T-cell (primary cell): Measurements from ENCODE around the gene GALNT10. TPM values are rescaled to one million over a fixed set of nuclear protein-coding genes. Genes with fewer than 3 reads are reported as not detected.

ENCODE experiments used
- ATAC-seq, 4 experiments: fragments of 200-7000 bp in 3 of 4; fragments of 150-1000 bp in 1 of 4; cut with Tn5 transposase; replicated peaks in 1 of 4; 1 replicate in 3 of 4; 2 replicates in 1 of 4; pipeline ENCODE4 v1.10.0; 2021; ENCODE audit warnings: moderate library complexity in 3 of 4, mild to moderate bottlenecking in 2 of 4, moderate number of reproducible peaks in 1 of 4
- CTCF ChIA-PET, 2 donors: fragments of 300-600 bp; sonication (Branson Sonifier 250); formaldehyde crosslinking; loops; one replicate each; lab custom pipeline; 2022; ENCODE audit warnings: antibody characterized with exemption in 2 of 2; lab: Charles Lee
- POLR2A ChIA-PET, 2 donors: fragments of 300-600 bp; sonication (Branson Sonifier 250); formaldehyde crosslinking; loops; one replicate each; lab custom pipeline; 2022; ENCODE audit warnings: antibody characterized with exemption in 2 of 2; lab: Charles Lee
- DNase-seq, 35 experiments: peaks; one replicate each; pipeline versions ENCODE4 v3.0.0 to v3.0.0-alpha.2; 2013 to 2023
- H3K27ac ChIP-seq: one replicate; pipeline ENCODE4 v1.5.1; 2013; ENCODE audit warnings: low read length
- H3K27me3 ChIP-seq, 2 experiments: replicated peaks in 1 of 2; 1 replicate in 1 of 2; 2 replicates in 1 of 2; pipeline versions ENCODE4 v1.6.1 to v1.7.0; 2013; ENCODE audit warnings: low read length in 1 of 2, mixed read lengths in 1 of 2; ENCODE audit not compliant: control insufficient read depth in 2 of 2, insufficient read depth in 2 of 2; ENCODE audit errors: extremely low read depth in 1 of 2
- H3K36me3 ChIP-seq, 2 donors: 1 replicate in 1 of 2; 2 replicates in 1 of 2; pipeline versions ENCODE4 v1.6.1 to v1.7.0; 2013; ENCODE audit warnings: low read length in 1 of 2; ENCODE audit not compliant: control insufficient read depth in 2 of 2, insufficient read depth in 1 of 2; ENCODE audit errors: extremely low read depth in 1 of 2
- H3K4me1 ChIP-seq, 2 experiments: 1 replicate in 1 of 2; 2 replicates in 1 of 2; pipeline versions ENCODE4 v1.6.1 to v1.7.0; 2013; ENCODE audit warnings: low read length in 2 of 2, mixed read lengths in 1 of 2; ENCODE audit not compliant: insufficient read depth in 2 of 2, control insufficient read depth in 1 of 2; ENCODE audit errors: extremely low read depth in 1 of 2
- H3K4me3 ChIP-seq, 2 donors: 1 replicate in 1 of 2; 2 replicates in 1 of 2; pipeline versions ENCODE4 v1.5.1 to v1.7.0; 2013; ENCODE audit warnings: mild to moderate bottlenecking in 2 of 2, low read length in 1 of 2, moderate library complexity in 1 of 2; ENCODE audit not compliant: control insufficient read depth in 1 of 2; ENCODE audit errors: extremely low read depth in 1 of 2
- H3K9me3 ChIP-seq: 2 replicates; pipeline ENCODE4 v1.7.0; 2013
- H3K27ac Mint-ChIP-seq, 2 donors: one replicate each; pipeline ENCODE4 v1.8.0; 2020 to 2021; ENCODE audit warnings: mild to moderate bottlenecking in 2 of 2, mixed read lengths in 2 of 2
- H3K27me3 Mint-ChIP-seq, 2 donors: one replicate each; pipeline ENCODE4 v1.8.0; 2021 to 2022; ENCODE audit warnings: mixed read lengths in 2 of 2
- H3K36me3 Mint-ChIP-seq: one replicate; pipeline ENCODE4 v1.8.0; 2021; ENCODE audit warnings: mixed read lengths
- H3K4me1 Mint-ChIP-seq, 3 donors: one replicate each; pipeline ENCODE4 v1.8.0; 2020 to 2022; ENCODE audit warnings: mixed read lengths in 3 of 3, mild to moderate bottlenecking in 1 of 3
- H3K4me3 Mint-ChIP-seq, 3 donors: one replicate each; pipeline ENCODE4 v1.8.0; 2020 to 2022; ENCODE audit warnings: mild to moderate bottlenecking in 3 of 3, mixed read lengths in 3 of 3, moderate library complexity in 3 of 3
- H3K9me3 Mint-ChIP-seq, 3 donors: one replicate each; pipeline ENCODE4 v1.8.0; 2020 to 2022; ENCODE audit warnings: mixed read lengths in 3 of 3
- WGBS: methylation state at CpG from one replicate; pipeline ENCODE4 v1.1.5; 2013; ENCODE audit warnings: missing lambda C conversion rate; ENCODE audit not compliant: insufficient coverage; 5-methylcytosine and 5-hydroxymethylcytosine counted together
- total RNA-seq, 35 experiments: library from RNA in 6 of 35; stranded (reverse) in 6 of 35; fragments of 120-200 nt in 1 of 35; gene quantifications; one replicate each; pipeline versions ENCODE4 v1.2.1 to v1.2.4 and lab custom pipeline; 2013 to 2026

Gene GALNT10
- total RNA-seq, 5 donors from 2014 or later (not counting 1 experiment from before 2014, with no cell fraction given): 26.9 to 62.7 (median 40.8) TPM

- no peak for ATAC-seq
- Mint-ChIP-seq H3K4me3 (no peak overlapping the region), H3K36me3 (peaks cover 32% of the 10 kb centered on the region), H3K9me3 (no peaks in the 10 kb centered on the region), H3K4me1 (peaks cover 5 to 8% (median 5%) of the 10 kb centered on the region in 3 donors), H3K27ac (no peak overlapping the region), H3K27me3 (no peaks in the 10 kb centered on the region)
- no peaks in the 10 kb centered on the region for H3K27me3 ChIP-seq
- no peaks in the 10 kb centered on the region for H3K9me3 ChIP-seq
- peaks cover 0 to 3% of the 10 kb centered on the region in 2 donors for H3K36me3 ChIP-seq
- WGBS: 100% methylated on average over 2 of the region's 3 CpGs
- H3K27ac ChIP-seq: no peak overlapping the region
- H3K4me3 ChIP-seq: no peak overlapping the region
- CTCF ChIA-PET: no interaction called here
- no peaks in the 10 kb centered on the region for H3K4me1 ChIP-seq
- no peak for DNase-seq
- POLR2A ChIA-PET: no interaction called here
Measured at GRCh38 chr5:154351566-154351965, 161.0 kb downstream of the GALNT10 start.

GRCh38 chr5:154352960-154353548 lies 162.5 kb downstream of the GALNT10 start:
- Histone ChIP-seq H3K27ac (no peak overlapping the region), H3K27me3 (no peaks in the 10 kb centered on the region), H3K9me3 (no peaks in the 10 kb centered on the region), H3K4me1 (no peaks in the 10 kb centered on the region), H3K4me3 (no peak overlapping the region), H3K36me3 (peaks cover 0 to 3% of the 10 kb centered on the region in 2 donors)
- Mint-ChIP-seq H3K36me3 (peaks cover 37% of the 10 kb centered on the region), H3K4me1 (peaks cover 5 to 8% (median 5%) of the 10 kb centered on the region in 3 donors), H3K4me3 (no peak overlapping the region), H3K27me3 (no peaks in the 10 kb centered on the region), H3K9me3 (no peaks in the 10 kb centered on the region), H3K27ac (no peak overlapping the region)
- ATAC-seq (no peak), DNase-seq (no peak)
- 84% methylated on average over 5 of the region's 11 CpGs for whole genome bisulfite sequencing
- POLR2A ChIA-PET: no interaction called here
- CTCF ChIA-PET: no interaction called here

GRCh38 chr5:154355129-154355611 lies 164.6 kb downstream of the GALNT10 start:
- H3K4me1 Mint-ChIP-seq: peaks cover 5 to 8% (median 5%) of the 10 kb centered on the region in 3 donors
- ChIA-PET CTCF (interaction anchor here in 1 of 2 donors (0.5 kb wide), 1 partner anchor 217 kb away, joined by 5 read pairs; no protein-coding TSS in a partner anchor), POLR2A (no interaction called here)
- no peaks in the 10 kb centered on the region for H3K27me3 Mint-ChIP-seq
- Histone ChIP-seq H3K27ac (no peak overlapping the region), H3K4me1 (no peaks in the 10 kb centered on the region), H3K36me3 (peaks cover 0 to 3% of the 10 kb centered on the region in 2 donors), H3K9me3 (no peaks in the 10 kb centered on the region), H3K4me3 (no peak overlapping the region), H3K27me3 (no peaks in the 10 kb centered on the region)
- no peak overlapping the region for H3K27ac Mint-ChIP-seq
- no peak overlapping the region for H3K4me3 Mint-ChIP-seq
- 84% methylated on average over 4 of the region's 5 CpGs for WGBS
- H3K9me3 Mint-ChIP-seq: no peaks in the 10 kb centered on the region
- no peak for DNase-seq
- H3K36me3 Mint-ChIP-seq: peaks cover 39% of the 10 kb centered on the region
- ATAC-seq: no peak

GRCh38 chr5:154356020-154356655 lies 165.6 kb downstream of the GALNT10 start:
- POLR2A ChIA-PET: no interaction called here
- ATAC-seq: no peak
- H3K4me3 ChIP-seq: no peak overlapping the region
- DNase-seq: no peak
- H3K4me1 ChIP-seq: no peaks in the 10 kb centered on the region
- H3K36me3 Mint-ChIP-seq: peaks cover 35% of the 10 kb centered on the region
- H3K27ac Mint-ChIP-seq: no peak overlapping the region
- H3K9me3 ChIP-seq: no peaks in the 10 kb centered on the region
- CTCF ChIA-PET: no interaction called here
- H3K27ac ChIP-seq: no peak overlapping the region
- peaks cover 0 to 3% of the 10 kb centered on the region in 2 donors for H3K36me3 ChIP-seq
- H3K9me3 Mint-ChIP-seq: no peaks in the 10 kb centered on the region
- H3K4me3 Mint-ChIP-seq: no peak overlapping the region
- no peaks in the 10 kb centered on the region for H3K27me3 ChIP-seq
- H3K27me3 Mint-ChIP-seq: no peaks in the 10 kb centered on the region
- H3K4me1 Mint-ChIP-seq: peaks cover 5 to 8% (median 5%) of the 10 kb centered on the region in 3 donors
- no CpG with 5 or more reads among the region's 4 CpGs for WGBS

GRCh38 chr5:154356958-154357357 lies 166.4 kb downstream of the GALNT10 start:
- no peak overlapping the region for H3K4me3 Mint-ChIP-seq
- Histone ChIP-seq H3K4me3 (no peak overlapping the region), H3K4me1 (no peaks in the 10 kb centered on the region), H3K27me3 (no peaks in the 10 kb centered on the region), H3K36me3 (peaks cover 0 to 3% of the 10 kb centered on the region in 2 donors), H3K27ac (no peak overlapping the region), H3K9me3 (no peaks in the 10 kb centered on the region)
- DNase-seq: no peak
- H3K27me3 Mint-ChIP-seq: no peaks in the 10 kb centered on the region
- POLR2A ChIA-PET: no interaction called here
- CTCF ChIA-PET: no interaction called here
- H3K27ac Mint-ChIP-seq: no peak overlapping the region
- H3K36me3 Mint-ChIP-seq: peaks cover 36% of the 10 kb centered on the region
- no peaks in the 10 kb centered on the region for H3K9me3 Mint-ChIP-seq
- peaks cover 3 to 8% (median 5%) of the 10 kb centered on the region in 3 donors for H3K4me1 Mint-ChIP-seq
- ATAC-seq: no peak
- 100% methylated on average over 1 of the region's 3 CpGs for WGBS

GRCh38 chr5:154358516-154359220 lies 168.1 kb downstream of the GALNT10 start:
- Histone ChIP-seq H3K9me3 (no peaks in the 10 kb centered on the region), H3K27ac (no peak overlapping the region), H3K4me1 (no peaks in the 10 kb centered on the region), H3K4me3 (no peak overlapping the region), H3K27me3 (no peaks in the 10 kb centered on the region), H3K36me3 (no peaks in the 10 kb centered on the region)
- Mint-ChIP-seq H3K27me3 (no peaks in the 10 kb centered on the region), H3K9me3 (no peaks in the 10 kb centered on the region), H3K4me3 (no peak overlapping the region), H3K36me3 (peaks cover 38% of the 10 kb centered on the region), H3K4me1 (peaks cover 3 to 8% (median 5%) of the 10 kb centered on the region in 3 donors), H3K27ac (no peak overlapping the region)
- WGBS: 80% methylated on average over 5 of the region's 11 CpGs
- DNase-seq (no peak), ATAC-seq (no peak)
- POLR2A ChIA-PET: no interaction called here
- CTCF ChIA-PET: no interaction called here
